HUES48 (cell line): ENCODE results near the gene DYNLT4.
A peak's percentile ranks its signal among the peaks of the same experiment; 100 is the strongest.

Source experiments
- H3K27ac ChIP-seq: one replicate; pipeline ENCODE4 v1.7.0; 2013; ENCODE audit warnings: low read depth, low read length, inconsistent platforms
- H3K27me3 ChIP-seq: 2 replicates; pipeline ENCODE4 v1.6.1; 2013; ENCODE audit warnings: mild to moderate bottlenecking, low read length; ENCODE audit not compliant: control insufficient read depth, insufficient read depth
- H3K36me3 ChIP-seq: 2 replicates; pipeline ENCODE4 v1.6.1; 2013; ENCODE audit warnings: low read length; ENCODE audit not compliant: control insufficient read depth, insufficient read depth
- H3K4me1 ChIP-seq: 2 replicates; pipeline ENCODE4 v1.6.1; 2013; ENCODE audit warnings: mild to moderate bottlenecking, low read length; ENCODE audit not compliant: control insufficient read depth, insufficient read depth
- H3K4me3 ChIP-seq: 2 replicates; pipeline ENCODE4 v1.5.1; 2013; ENCODE audit warnings: mild to moderate bottlenecking, low read depth, low read length
- H3K9ac ChIP-seq: 2 replicates; pipeline ENCODE4 v1.6.1; 2013; ENCODE audit warnings: mild to moderate bottlenecking, low read depth, low read length, moderate library complexity
- H3K9me3 ChIP-seq: 2 replicates; pipeline ENCODE4 v1.6.1; 2013; ENCODE audit warnings: low read length; ENCODE audit not compliant: control insufficient read depth, insufficient read depth

The DYNLT4 gene

GRCh38 chr1:44808063-44808937 is 1.1 kb upstream of the DYNLT4 start, which contains the start of gene BTBD19:
Gene BTBD19 (plus strand): TSS chr1:44808523. CDS start chr1:44808821, 298 bp downstream.
- Histone ChIP-seq H3K36me3 (peaks cover 25% of the 10 kb centered on the region), H3K27ac (peak within 1 kb of the TSS; percentile 98), H3K4me1 (peaks cover 38% of the 10 kb centered on the region), H3K9me3 (no peaks in the 10 kb centered on the region), H3K9ac (peak within 1 kb of the TSS; percentile 67), H3K4me3 (peak within 1 kb of the TSS; percentile 23; the same call in 1 of the 2 replicates), H3K27me3 (0 out of 2 replicates have a peak, but pooled peaks cover 4% of the 10 kb centered on the region)

GRCh38 chr1:44807364-44808062 is 362 bp upstream of the DYNLT4 start:
- Histone ChIP-seq H3K27me3 (no peaks in the 10 kb centered on the region), H3K4me3 (no peak overlapping the region), H3K4me1 (peaks cover 33% of the 10 kb centered on the region), H3K9ac (peak overlapping the region; percentile 67), H3K9me3 (no peaks in the 10 kb centered on the region), H3K36me3 (peaks cover 33% of the 10 kb centered on the region), H3K27ac (peak overlapping the region; percentile 98)

- Histone ChIP-seq H3K4me1 (peaks cover 33% of the 10 kb centered on the region), H3K4me3 (no peak overlapping the region), H3K27ac (peak overlapping the region; percentile 98), H3K9ac (no peak overlapping the region), H3K36me3 (peaks cover 40% of the 10 kb centered on the region), H3K9me3 (no peaks in the 10 kb centered on the region), H3K27me3 (no peaks in the 10 kb centered on the region)
These were observed 987 bp downstream of the DYNLT4 start for GRCh38 chr1:44806025-44806703.

- H3K36me3 ChIP-seq: peaks cover 40% of the 10 kb centered on the region
These were observed 1.7 kb downstream of the DYNLT4 start for GRCh38 chr1:44805311-44806024.

GRCh38 chr1:44803312-44804095 is 3.6 kb downstream of the DYNLT4 start:
- Histone ChIP-seq H3K9ac (no peak overlapping the region), H3K27me3 (peaks cover 4% of the 10 kb centered on the region), H3K36me3 (peaks cover 40% of the 10 kb centered on the region), H3K9me3 (no peaks in the 10 kb centered on the region), H3K4me1 (peaks cover 19% of the 10 kb centered on the region), H3K4me3 (no peak overlapping the region), H3K27ac (no peak overlapping the region)

More at GRCh38 chr1:44805311-44806024, 1.7 kb downstream of the DYNLT4 start:
- peaks cover 33% of the 10 kb centered on the region for H3K4me1 ChIP-seq
- H3K4me3 ChIP-seq: no peak overlapping the region
- no peak overlapping the region for H3K27ac ChIP-seq
- no peaks in the 10 kb centered on the region for H3K9me3 ChIP-seq
- no peak overlapping the region for H3K9ac ChIP-seq
- H3K27me3 ChIP-seq: peaks cover 4% of the 10 kb centered on the region

- Histone ChIP-seq H3K27me3 (peaks cover 4% of the 10 kb centered on the region), H3K4me1 (peaks cover 14% of the 10 kb centered on the region), H3K9ac (no peak overlapping the region), H3K4me3 (no peak overlapping the region), H3K27ac (no peak overlapping the region), H3K9me3 (no peaks in the 10 kb centered on the region), H3K36me3 (peaks cover 40% of the 10 kb centered on the region)
These were observed 4.2 kb downstream of the DYNLT4 start for GRCh38 chr1:44803062-44803311.

- Histone ChIP-seq H3K4me1 (peaks cover 9% of the 10 kb centered on the region), H3K9me3 (no peaks in the 10 kb centered on the region), H3K9ac (no peak overlapping the region), H3K36me3 (peaks cover 40% of the 10 kb centered on the region), H3K27ac (no peak overlapping the region), H3K4me3 (no peak overlapping the region; the same call in 1 of the 2 replicates), H3K27me3 (peaks cover 4% of the 10 kb centered on the region)
These were observed 4.7 kb downstream of the DYNLT4 start for GRCh38 chr1:44802306-44803061.

GRCh38 chr1:44801491-44802305 is 5.5 kb downstream of the DYNLT4 start:
- H3K9me3 ChIP-seq: no peaks in the 10 kb centered on the region
- no peak overlapping the region; the same call in 1 of the 2 replicates for H3K4me3 ChIP-seq
- no peak overlapping the region for H3K27ac ChIP-seq
- H3K4me1 ChIP-seq: peaks cover under 1% of the 10 kb centered on the region
- peaks cover 37% of the 10 kb centered on the region for H3K36me3 ChIP-seq
- H3K9ac ChIP-seq: no peak overlapping the region
- peaks cover 4% of the 10 kb centered on the region for H3K27me3 ChIP-seq
